K562 treated with DMSO at 1 percent for 24 hours (cell line): ENCODE data around the gene PWP1. TPM values are rescaled to one million over a fixed set of nuclear protein-coding genes. Genes with fewer than 3 reads are reported as not detected.

Experiments
- total RNA-seq: library from RNA; unstranded; fragments of 300-600 nt; gene quantifications from 2 replicates; pipeline ENCODE4 v1.2.3, GENCODE V29; 2022; ENCODE audit warnings: low read depth; ENCODE audit not compliant: insufficient read depth

PWP1 gene
- total RNA-seq, result 21.1 and 24.1 TPM in 2 replicates

GRCh38 chr12:107685360-107686248 lies at the start of gene PWP1:
PWP1 (plus strand) TSS chr12:107685799; CDS start chr12:107685900, 101 bp downstream.

GRCh38 chr12:107760809-107761501 lies 75.4 kb downstream of the PWP1 start, which contains the start of gene PRDM4:
PRDM4 (minus strand) TSS chr12:107761137; CDS start chr12:107760515, 622 bp downstream.

Other genes with a start within 250 kb of the PWP1 start
- gene PRDM4, start 75.3 kb downstream of the PWP1 start, total RNA-seq, result 14.1 and 15.3 TPM in 2 replicates
- gene ASCL4, start 88.9 kb downstream of the PWP1 start, total RNA-seq, result not detected in 2 replicates